ENCODE measurements around the gene GNPTG. TPM values are rescaled to one million over a fixed set of nuclear protein-coding genes. Genes with fewer than 3 reads are reported as not detected.

Gene GNPTG
- total RNA-seq, 1 experiment from 2014 or later: 37.3 TPM

GRCh38 chr16:1385232-1385631 is 33.5 kb downstream of the GNPTG start:
- no TSS peak for BruUV-seq (replicated peaks)
- H3K9me3 ChIP-seq: no peaks in the 10 kb centered on the region
- no peaks in the 10 kb centered on the region; the same call in 1 of the 2 replicates for H3K36me3 ChIP-seq (ENCODE audit: control insufficient read depth, insufficient read depth, low read length)
- Mint-ChIP-seq H3K27ac (ENCODE audit: unreplicated experiment) (no peak overlapping the region), H3K27me3 (ENCODE audit: insufficient read depth, unreplicated experiment) (no peaks in the 10 kb centered on the region), H3K9me3 (ENCODE audit: unreplicated experiment) (no peaks in the 10 kb centered on the region), H3K36me3 (ENCODE audit: insufficient read depth, unreplicated experiment) (peaks cover 8% of the 10 kb centered on the region), H3K4me3 (ENCODE audit: unreplicated experiment) (no peak overlapping the region), H3K4me1 (ENCODE audit: low read depth, unreplicated experiment) (no peaks in the 10 kb centered on the region)
- no peaks in the 10 kb centered on the region for H3K27me3 ChIP-seq (replicated peaks; ENCODE audit: control insufficient read depth, insufficient read depth, low read length)
- no peak for DNase-seq
- CTCF ChIA-PET: no interaction called here
- 0 out of 2 replicates have a peak, but pooled peaks cover under 1% of the 10 kb centered on the region for H3K4me1 ChIP-seq
- intact Hi-C loops (cut with micrococcal nuclease; ENCODE audit: unreplicated experiment): no loop called here
- POLR2A ChIA-PET: interaction anchor here (0.6 kb wide), 1 partner anchor 23 kb away, joined by 3 read pairs; no protein-coding TSS in a partner anchor
- TF ChIP-seq, protein P1, sequence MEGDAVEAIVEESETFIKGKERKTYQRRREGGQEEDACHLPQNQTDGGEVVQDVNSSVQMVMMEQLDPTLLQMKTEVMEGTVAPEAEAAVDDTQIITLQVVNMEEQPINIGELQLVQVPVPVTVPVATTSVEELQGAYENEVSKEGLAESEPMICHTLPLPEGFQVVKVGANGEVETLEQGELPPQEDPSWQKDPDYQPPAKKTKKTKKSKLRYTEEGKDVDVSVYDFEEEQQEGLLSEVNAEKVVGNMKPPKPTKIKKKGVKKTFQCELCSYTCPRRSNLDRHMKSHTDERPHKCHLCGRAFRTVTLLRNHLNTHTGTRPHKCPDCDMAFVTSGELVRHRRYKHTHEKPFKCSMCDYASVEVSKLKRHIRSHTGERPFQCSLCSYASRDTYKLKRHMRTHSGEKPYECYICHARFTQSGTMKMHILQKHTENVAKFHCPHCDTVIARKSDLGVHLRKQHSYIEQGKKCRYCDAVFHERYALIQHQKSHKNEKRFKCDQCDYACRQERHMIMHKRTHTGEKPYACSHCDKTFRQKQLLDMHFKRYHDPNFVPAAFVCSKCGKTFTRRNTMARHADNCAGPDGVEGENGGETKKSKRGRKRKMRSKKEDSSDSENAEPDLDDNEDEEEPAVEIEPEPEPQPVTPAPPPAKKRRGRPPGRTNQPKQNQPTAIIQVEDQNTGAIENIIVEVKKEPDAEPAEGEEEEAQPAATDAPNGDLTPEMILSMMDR (IDR thresholded peaks at IDR 0.05; ENCODE audit: insufficient read depth in 1 of 2, low read depth in 1 of 2, low read length in 1 of 2, severe bottlenecking in 1 of 2, unreplicated experiment in 1 of 2): no peak
- no peak overlapping the region for H3K4me3 ChIP-seq (ENCODE audit: low read depth, low read length)

DNA sequence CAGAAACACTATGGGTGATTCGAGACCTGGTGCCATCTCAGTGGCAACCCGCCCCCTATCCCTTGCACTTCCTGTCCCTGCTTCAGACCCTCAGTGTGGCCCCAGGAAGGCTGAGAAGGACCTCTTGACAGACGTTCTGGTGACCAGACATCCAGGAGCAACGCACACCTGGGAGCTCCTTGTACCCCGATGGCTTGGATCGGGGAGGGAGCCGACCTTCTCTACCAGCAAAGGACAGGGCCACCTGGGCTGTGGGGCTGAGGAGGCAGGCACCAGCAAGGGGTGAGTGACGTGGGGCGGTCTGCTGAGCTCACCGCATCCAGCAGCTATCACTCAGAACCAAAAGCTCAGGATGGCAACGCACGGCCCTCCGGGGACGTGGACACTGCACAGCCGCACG is 35.6 kb downstream of the GNPTG start:
- H3K36me3 ChIP-seq (ENCODE audit: control insufficient read depth, insufficient read depth, low read length): no peaks in the 10 kb centered on the region
- H3K9me3 ChIP-seq: no peaks in the 10 kb centered on the region
- ChIA-PET POLR2A (no interaction called here), CTCF (no interaction called here)
- H3K9me3 Mint-ChIP-seq (ENCODE audit: unreplicated experiment): no peaks in the 10 kb centered on the region
- no peaks in the 10 kb centered on the region for H3K4me1 Mint-ChIP-seq (ENCODE audit: low read depth, unreplicated experiment)
- TF ChIP-seq, protein P1 (IDR thresholded peaks at IDR 0.05; ENCODE audit: insufficient read depth in 1 of 2, low read depth in 1 of 2, low read length in 1 of 2, severe bottlenecking in 1 of 2, unreplicated experiment in 1 of 2): no peak
- no peak overlapping the region for H3K27ac Mint-ChIP-seq (ENCODE audit: unreplicated experiment)
- BruUV-seq (replicated peaks): no TSS peak
- H3K4me3 Mint-ChIP-seq (ENCODE audit: unreplicated experiment): no peak overlapping the region
- H3K36me3 Mint-ChIP-seq (ENCODE audit: insufficient read depth, unreplicated experiment): peaks cover 12% of the 10 kb centered on the region
- no peaks in the 10 kb centered on the region for H3K27me3 ChIP-seq (replicated peaks; ENCODE audit: control insufficient read depth, insufficient read depth, low read length)
- no peaks in the 10 kb centered on the region for H3K27me3 Mint-ChIP-seq (ENCODE audit: insufficient read depth, unreplicated experiment)
- H3K4me3 ChIP-seq (ENCODE audit: low read depth, low read length): no peak overlapping the region
- no peaks in the 10 kb centered on the region for H3K4me1 ChIP-seq
- intact Hi-C loops (cut with micrococcal nuclease; ENCODE audit: unreplicated experiment): no loop called here
- no peak for DNase-seq

- H3K36me3 ChIP-seq (ENCODE audit: control insufficient read depth, insufficient read depth, low read length): no peaks in the 10 kb centered on the region
- intact Hi-C loops (cut with micrococcal nuclease; ENCODE audit: unreplicated experiment): no loop called here
- CTCF ChIA-PET: no interaction called here
- H3K4me1 ChIP-seq: no peaks in the 10 kb centered on the region
- no peak overlapping the region for H3K27ac Mint-ChIP-seq (ENCODE audit: unreplicated experiment)
- no TSS peak for BruUV-seq (replicated peaks)
- TF ChIP-seq, protein P1 (IDR thresholded peaks at IDR 0.05; ENCODE audit: insufficient read depth in 1 of 2, low read depth in 1 of 2, low read length in 1 of 2, severe bottlenecking in 1 of 2, unreplicated experiment in 1 of 2): no peak
- H3K4me3 Mint-ChIP-seq (ENCODE audit: unreplicated experiment): no peak overlapping the region
- peaks cover 19% of the 10 kb centered on the region for H3K36me3 Mint-ChIP-seq (ENCODE audit: insufficient read depth, unreplicated experiment)
- no peak for DNase-seq
- no peaks in the 10 kb centered on the region for H3K4me1 Mint-ChIP-seq (ENCODE audit: low read depth, unreplicated experiment)
- H3K27me3 ChIP-seq (replicated peaks; ENCODE audit: control insufficient read depth, insufficient read depth, low read length): no peaks in the 10 kb centered on the region
- H3K27me3 Mint-ChIP-seq (ENCODE audit: insufficient read depth, unreplicated experiment): no peaks in the 10 kb centered on the region
- no peak overlapping the region for H3K4me3 ChIP-seq (ENCODE audit: low read depth, low read length)
- no peaks in the 10 kb centered on the region for H3K9me3 ChIP-seq
- no peaks in the 10 kb centered on the region for H3K9me3 Mint-ChIP-seq (ENCODE audit: unreplicated experiment)
- POLR2A ChIA-PET: no interaction called here
These were observed 38.0 kb downstream of the GNPTG start for GRCh38 chr16:1389762-1390161.
